T-cell (primary cell): ENCODE results near the gene UGT2B17. TPM values are rescaled to one million over a fixed set of nuclear protein-coding genes. Genes with fewer than 3 reads are reported as not detected.
A peak's percentile ranks its signal among the peaks of the same experiment; 100 is the strongest.
"Not testable (repeated sequence)": the region's sequence is repeated elsewhere in the genome, so short reads cannot be mapped to it uniquely, and the experiment has no call there.

ENCODE experiments used
- ATAC-seq, 4 experiments: fragments of 200-7000 bp in 3 of 4; fragments of 150-1000 bp in 1 of 4; cut with Tn5 transposase; replicated peaks in 1 of 4; 1 replicate in 3 of 4; 2 replicates in 1 of 4; pipeline ENCODE4 v1.10.0; 2021; ENCODE audit warnings: moderate library complexity in 3 of 4, mild to moderate bottlenecking in 2 of 4, moderate number of reproducible peaks in 1 of 4
- CTCF ChIA-PET, 2 donors: fragments of 300-600 bp; sonication (Branson Sonifier 250); formaldehyde crosslinking; loops; one replicate each; lab custom pipeline; 2022; ENCODE audit warnings: antibody characterized with exemption in 2 of 2; lab: Charles Lee
- POLR2A ChIA-PET, 2 donors: fragments of 300-600 bp; sonication (Branson Sonifier 250); formaldehyde crosslinking; loops; one replicate each; lab custom pipeline; 2022; ENCODE audit warnings: antibody characterized with exemption in 2 of 2; lab: Charles Lee
- DNase-seq, 35 experiments: peaks; one replicate each; pipeline versions ENCODE4 v3.0.0 to v3.0.0-alpha.2; 2013 to 2023
- H3K27ac ChIP-seq: one replicate; pipeline ENCODE4 v1.5.1; 2013; ENCODE audit warnings: low read length
- H3K27me3 ChIP-seq, 2 experiments: replicated peaks in 1 of 2; 1 replicate in 1 of 2; 2 replicates in 1 of 2; pipeline versions ENCODE4 v1.6.1 to v1.7.0; 2013; ENCODE audit warnings: low read length in 1 of 2, mixed read lengths in 1 of 2; ENCODE audit not compliant: control insufficient read depth in 2 of 2, insufficient read depth in 2 of 2; ENCODE audit errors: extremely low read depth in 1 of 2
- H3K36me3 ChIP-seq, 2 donors: 1 replicate in 1 of 2; 2 replicates in 1 of 2; pipeline versions ENCODE4 v1.6.1 to v1.7.0; 2013; ENCODE audit warnings: low read length in 1 of 2; ENCODE audit not compliant: control insufficient read depth in 2 of 2, insufficient read depth in 1 of 2; ENCODE audit errors: extremely low read depth in 1 of 2
- H3K4me1 ChIP-seq, 2 experiments: 1 replicate in 1 of 2; 2 replicates in 1 of 2; pipeline versions ENCODE4 v1.6.1 to v1.7.0; 2013; ENCODE audit warnings: low read length in 2 of 2, mixed read lengths in 1 of 2; ENCODE audit not compliant: insufficient read depth in 2 of 2, control insufficient read depth in 1 of 2; ENCODE audit errors: extremely low read depth in 1 of 2
- H3K4me3 ChIP-seq, 2 donors: 1 replicate in 1 of 2; 2 replicates in 1 of 2; pipeline versions ENCODE4 v1.5.1 to v1.7.0; 2013; ENCODE audit warnings: mild to moderate bottlenecking in 2 of 2, low read length in 1 of 2, moderate library complexity in 1 of 2; ENCODE audit not compliant: control insufficient read depth in 1 of 2; ENCODE audit errors: extremely low read depth in 1 of 2
- H3K9me3 ChIP-seq: 2 replicates; pipeline ENCODE4 v1.7.0; 2013
- H3K27ac Mint-ChIP-seq, 2 donors: one replicate each; pipeline ENCODE4 v1.8.0; 2020 to 2021; ENCODE audit warnings: mild to moderate bottlenecking in 2 of 2, mixed read lengths in 2 of 2
- H3K27me3 Mint-ChIP-seq, 2 donors: one replicate each; pipeline ENCODE4 v1.8.0; 2021 to 2022; ENCODE audit warnings: mixed read lengths in 2 of 2
- H3K36me3 Mint-ChIP-seq: one replicate; pipeline ENCODE4 v1.8.0; 2021; ENCODE audit warnings: mixed read lengths
- H3K4me1 Mint-ChIP-seq, 3 donors: one replicate each; pipeline ENCODE4 v1.8.0; 2020 to 2022; ENCODE audit warnings: mixed read lengths in 3 of 3, mild to moderate bottlenecking in 1 of 3
- H3K4me3 Mint-ChIP-seq, 3 donors: one replicate each; pipeline ENCODE4 v1.8.0; 2020 to 2022; ENCODE audit warnings: mild to moderate bottlenecking in 3 of 3, mixed read lengths in 3 of 3, moderate library complexity in 3 of 3
- H3K9me3 Mint-ChIP-seq, 3 donors: one replicate each; pipeline ENCODE4 v1.8.0; 2020 to 2022; ENCODE audit warnings: mixed read lengths in 3 of 3
- WGBS: methylation state at CpG from one replicate; pipeline ENCODE4 v1.1.5; 2013; ENCODE audit warnings: missing lambda C conversion rate; ENCODE audit not compliant: insufficient coverage; 5-methylcytosine and 5-hydroxymethylcytosine counted together
- total RNA-seq, 35 experiments: library from RNA in 6 of 35; stranded (reverse) in 6 of 35; fragments of 120-200 nt in 1 of 35; gene quantifications; one replicate each; pipeline versions ENCODE4 v1.2.1 to v1.2.4 and lab custom pipeline; 2013 to 2026

The UGT2B17 gene
- total RNA-seq, 5 donors from 2014 or later (not counting 1 experiment from before 2014, with no cell fraction given), result 0.18 to 0.35 TPM; not detected in 3

DNA sequence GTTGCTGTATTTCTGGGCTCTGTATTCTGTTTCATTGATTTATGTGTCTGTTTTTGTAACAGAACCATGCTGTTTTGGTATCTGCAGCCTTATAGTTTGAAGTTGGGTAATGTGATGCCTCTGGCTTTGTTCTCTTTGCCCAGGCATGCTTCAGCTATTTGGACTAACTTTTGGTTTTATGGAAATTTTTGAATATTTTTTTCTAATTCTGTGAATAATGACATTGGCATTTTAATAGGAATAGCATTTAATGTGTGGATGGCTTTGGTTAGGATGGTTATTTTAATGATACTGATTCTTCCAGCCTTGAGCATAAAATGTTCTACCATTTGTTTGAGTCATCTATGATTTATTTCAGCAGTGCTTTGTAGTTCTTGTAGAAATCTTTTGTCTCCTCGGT lies 53.9 kb downstream of the UGT2B17 start:
- H3K4me1 ChIP-seq, H3K27me3 ChIP-seq, H3K4me1 Mint-ChIP-seq, H3K9me3 Mint-ChIP-seq, H3K27ac Mint-ChIP-seq, POLR2A ChIA-PET, H3K4me3 Mint-ChIP-seq, H3K27ac ChIP-seq, CTCF ChIA-PET, H3K27me3 Mint-ChIP-seq, DNase-seq, H3K36me3 ChIP-seq, H3K36me3 Mint-ChIP-seq, H3K4me3 ChIP-seq, ATAC-seq, H3K9me3 ChIP-seq: not testable (repeated sequence)
- WGBS, result 0% methylated on average over 1 of the region's 1 CpG

DNA sequence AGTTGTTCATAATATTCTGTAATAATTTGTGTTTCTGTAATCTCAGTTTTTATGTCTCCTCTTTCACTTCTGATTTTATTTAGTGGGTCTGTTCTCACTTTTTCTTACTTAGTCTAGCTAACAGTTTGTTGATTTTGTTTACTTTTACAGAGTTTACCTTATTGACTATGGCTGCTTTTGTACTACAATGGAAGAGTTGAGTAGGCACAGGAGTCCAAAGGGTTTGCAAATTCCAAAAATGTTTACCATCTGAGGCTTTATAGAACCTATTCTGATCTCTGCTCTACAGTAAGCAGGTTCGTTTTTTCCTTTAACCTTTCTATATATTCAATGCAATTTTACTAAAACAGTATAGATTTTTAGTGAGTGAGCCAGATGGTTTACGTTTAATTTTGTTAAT lies 55.1 kb downstream of the UGT2B17 start:
- ChIA-PET CTCF (no interaction called here), POLR2A (interaction anchor here in 1 of 2 donors (0.7 kb wide), 1 partner anchor 118 kb away, joined by 3 read pairs; no protein-coding TSS in a partner anchor)
- Histone ChIP-seq H3K36me3 (no peaks in the 10 kb centered on the region), H3K9me3 (no peaks in the 10 kb centered on the region), H3K27ac (no peak overlapping the region), H3K4me3 (no peak overlapping the region), H3K27me3 (no peaks in the 10 kb centered on the region), H3K4me1 (no peaks in the 10 kb centered on the region)
- Mint-ChIP-seq H3K9me3 (no peaks in the 10 kb centered on the region), H3K27ac (no peak overlapping the region), H3K27me3 (no peaks in the 10 kb centered on the region), H3K36me3 (no peaks in the 10 kb centered on the region), H3K4me3 (no peak overlapping the region), H3K4me1 (no peaks in the 10 kb centered on the region)
- DNase-seq, result no peak
- ATAC-seq, result no peak
- WGBS, result no CpG with 5 or more reads among the region's 2 CpGs

DNA sequence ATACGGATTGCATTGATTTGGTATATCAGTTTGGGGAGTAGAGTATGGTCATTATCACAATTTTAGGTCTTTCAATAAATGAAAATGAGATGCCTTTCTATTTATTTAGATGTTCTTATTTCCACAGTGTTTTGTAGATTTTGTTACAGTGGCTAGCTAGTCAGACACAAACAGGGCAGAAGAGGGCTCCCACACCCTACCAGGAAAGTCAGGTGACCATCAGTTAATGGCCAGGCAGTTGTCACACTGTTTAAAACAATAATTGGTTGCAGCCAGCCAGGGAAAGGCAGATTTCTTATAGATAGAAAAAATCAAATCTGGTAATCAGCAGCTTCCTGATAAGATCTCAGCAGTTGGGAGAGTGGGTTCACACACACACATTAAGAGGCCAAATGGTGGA lies 57.2 kb downstream of the UGT2B17 start:
- no CpG with 5 or more reads among the region's 1 CpG for WGBS
- H3K27ac ChIP-seq, result no peak overlapping the region
- no peaks in the 10 kb centered on the region for H3K27me3 Mint-ChIP-seq
- no peak overlapping the region for H3K4me3 ChIP-seq
- H3K36me3 ChIP-seq, result no peaks in the 10 kb centered on the region
- CTCF ChIA-PET, result interaction anchor here in 1 of 2 donors (0.7 kb wide), 1 partner anchor 608 kb away, joined by 3 read pairs; no protein-coding TSS in a partner anchor
- H3K9me3 Mint-ChIP-seq, result no peaks in the 10 kb centered on the region
- no peaks in the 10 kb centered on the region for H3K27me3 ChIP-seq
- H3K27ac Mint-ChIP-seq, result no peak overlapping the region
- H3K9me3 ChIP-seq, result no peaks in the 10 kb centered on the region
- no peak overlapping the region for H3K4me3 Mint-ChIP-seq
- no peak for ATAC-seq
- POLR2A ChIA-PET, result no interaction called here
- no peaks in the 10 kb centered on the region for H3K4me1 Mint-ChIP-seq
- H3K36me3 Mint-ChIP-seq, result no peaks in the 10 kb centered on the region
- DNase-seq, result no peak
- no peaks in the 10 kb centered on the region for H3K4me1 ChIP-seq

DNA sequence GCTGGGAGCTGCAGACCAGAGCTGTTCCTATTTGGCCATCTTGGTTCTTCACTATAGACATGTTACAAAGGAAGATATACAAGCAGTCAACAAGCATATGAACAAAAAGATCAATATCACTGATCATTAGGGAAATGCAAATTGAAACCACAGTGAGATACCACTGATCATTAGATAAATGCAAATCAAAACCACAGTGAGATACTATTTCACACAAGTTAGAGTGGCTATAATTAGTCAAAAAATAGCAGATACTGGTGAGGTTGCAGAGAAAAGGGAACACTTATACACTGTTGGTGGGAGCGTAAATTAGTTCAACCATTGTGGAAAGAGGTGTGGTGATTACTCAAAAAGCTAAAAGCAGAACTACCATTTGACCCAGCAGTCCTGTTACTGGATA lies 70.7 kb downstream of the UGT2B17 start:
- H3K9me3 Mint-ChIP-seq, CTCF ChIA-PET, H3K27me3 Mint-ChIP-seq, H3K36me3 Mint-ChIP-seq, DNase-seq, H3K27me3 ChIP-seq, H3K4me3 ChIP-seq, ATAC-seq, H3K9me3 ChIP-seq, H3K4me1 ChIP-seq, POLR2A ChIA-PET, H3K4me3 Mint-ChIP-seq, H3K36me3 ChIP-seq, H3K27ac ChIP-seq: not testable (repeated sequence)
- Mint-ChIP-seq H3K4me1 (peaks cover 0 to 20% (median 15%) of the 10 kb centered on the region in 3 donors), H3K27ac (peak overlapping the region; percentile 29 to 35)
- no CpG with 5 or more reads among the region's 1 CpG for whole genome bisulfite sequencing

DNA sequence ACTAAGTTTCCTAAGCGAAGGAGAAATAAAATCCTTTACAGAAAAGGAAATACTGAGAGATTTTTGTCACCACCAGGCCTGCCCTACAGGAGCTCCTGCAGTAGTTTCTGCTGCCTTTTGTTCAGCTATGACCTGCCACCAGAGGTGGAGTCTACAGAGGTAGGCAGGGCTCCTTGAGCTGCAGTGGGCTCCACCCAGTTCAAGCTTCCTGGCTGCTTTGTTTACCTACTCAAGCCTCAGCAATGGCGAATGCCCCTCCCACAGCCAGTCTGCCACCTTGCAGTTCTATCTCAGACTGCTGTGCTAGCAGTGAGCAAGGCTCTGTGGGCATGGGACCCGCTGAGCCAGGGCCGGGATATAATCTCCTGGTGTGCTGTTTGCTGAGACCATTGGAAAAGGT lies 71.3 kb downstream of the UGT2B17 start:
- CTCF ChIA-PET, result interaction anchor here in 1 of 2 donors (0.7 kb wide), 1 partner anchor 1860 kb away, joined by 3 read pairs; no protein-coding TSS in a partner anchor
- H3K27me3 Mint-ChIP-seq, H3K36me3 Mint-ChIP-seq, H3K4me1 ChIP-seq, H3K36me3 ChIP-seq, H3K27ac ChIP-seq, H3K27me3 ChIP-seq, POLR2A ChIA-PET, H3K9me3 Mint-ChIP-seq, H3K9me3 ChIP-seq, H3K27ac Mint-ChIP-seq, H3K4me3 Mint-ChIP-seq, H3K4me3 ChIP-seq: not testable (repeated sequence)
- ATAC-seq, result peak in 1 of 4 experiments; percentile 24
- no CpG with 5 or more reads among the region's 4 CpGs for WGBS
- DNase-seq, result peak in 18 of 35 experiments; percentile 2 to 35 (median 12)
- H3K4me1 Mint-ChIP-seq, result peaks cover 0 to 20% (median 15%) of the 10 kb centered on the region in 3 donors

DNA sequence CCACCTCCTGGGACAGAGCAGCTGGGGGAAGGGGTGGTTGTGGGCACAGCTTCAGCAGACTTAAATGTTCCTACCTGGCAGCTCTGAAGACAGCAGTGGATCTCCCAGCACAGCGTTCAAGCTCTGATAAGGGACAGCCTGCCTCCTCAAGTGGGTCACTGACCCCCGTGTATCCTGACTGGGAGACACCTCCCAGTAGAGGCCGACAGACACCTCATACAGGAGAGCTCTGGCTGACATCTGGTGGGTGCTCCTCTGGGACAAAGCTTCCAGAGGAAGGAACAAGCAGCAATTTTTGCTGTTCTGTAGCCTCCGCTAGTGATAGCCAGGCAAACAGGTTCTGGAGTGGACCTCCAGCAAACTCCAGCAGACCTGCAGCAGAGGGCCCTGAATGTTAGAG lies 72.7 kb downstream of the UGT2B17 start:
- H3K27me3 Mint-ChIP-seq, H3K36me3 ChIP-seq, H3K27ac Mint-ChIP-seq, H3K4me1 ChIP-seq, CTCF ChIA-PET, H3K27ac ChIP-seq, DNase-seq, H3K36me3 Mint-ChIP-seq, ATAC-seq, H3K9me3 ChIP-seq, H3K4me3 ChIP-seq, H3K27me3 ChIP-seq, H3K4me3 Mint-ChIP-seq, POLR2A ChIA-PET, H3K9me3 Mint-ChIP-seq: not testable (repeated sequence)
- WGBS, result 66% methylated on average over 2 of the region's 4 CpGs
- H3K4me1 Mint-ChIP-seq, result peaks cover 0 to 22% (median 18%) of the 10 kb centered on the region in 3 donors

DNA sequence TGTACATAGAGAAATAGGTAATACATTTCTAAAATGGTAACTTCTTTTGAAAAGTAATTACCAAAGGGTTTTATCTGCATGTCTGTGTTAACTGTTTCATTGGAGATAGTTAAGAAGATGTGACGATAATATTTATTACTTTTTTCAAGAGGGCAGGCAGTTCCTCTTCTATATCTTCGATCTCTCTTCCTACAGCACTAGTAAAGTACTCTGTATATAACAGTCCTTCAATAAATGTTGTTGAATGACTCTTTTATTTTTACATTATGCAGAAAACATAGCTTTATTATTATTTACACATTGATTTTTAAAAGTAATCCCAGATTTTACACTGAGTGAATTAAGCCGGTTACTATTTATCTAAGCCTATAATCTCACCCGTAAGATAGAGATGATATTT lies 77.1 kb downstream of the UGT2B17 start:
- Histone ChIP-seq H3K4me3 (no peak overlapping the region), H3K27ac (no peak overlapping the region), H3K27me3 (no peaks in the 10 kb centered on the region), H3K36me3 (no peaks in the 10 kb centered on the region), H3K4me1 (peaks cover 0 to 2% of the 10 kb centered on the region in 2 experiments), H3K9me3 (no peaks in the 10 kb centered on the region)
- ChIA-PET POLR2A (no interaction called here), CTCF (interaction anchor here in 1 of 2 donors (1.0 to 1.5 kb wide), 5 partner anchors 15 to 1382 kb away, joined by 3 to 6 read pairs (median 4); no protein-coding TSS in a partner anchor)
- ATAC-seq (no peak), DNase-seq (no peak)
- Mint-ChIP-seq H3K36me3 (no peaks in the 10 kb centered on the region), H3K4me1 (peaks cover 8 to 12% (median 12%) of the 10 kb centered on the region in 3 donors), H3K27ac (no peak overlapping the region), H3K9me3 (peaks cover 0 to under 1% (median under 1%) of the 10 kb centered on the region in 3 donors), H3K27me3 (no peaks in the 10 kb centered on the region), H3K4me3 (no peak overlapping the region)
- WGBS, result no CpG with 5 or more reads among the region's 4 CpGs
